ENCODE data around the gene NFKBIE.

The NFKBIE gene

GRCh38 chr6:44260451-44261297 is 4.7 kb downstream of the NFKBIE start:
- TF ChIP-seq, protein P1, sequence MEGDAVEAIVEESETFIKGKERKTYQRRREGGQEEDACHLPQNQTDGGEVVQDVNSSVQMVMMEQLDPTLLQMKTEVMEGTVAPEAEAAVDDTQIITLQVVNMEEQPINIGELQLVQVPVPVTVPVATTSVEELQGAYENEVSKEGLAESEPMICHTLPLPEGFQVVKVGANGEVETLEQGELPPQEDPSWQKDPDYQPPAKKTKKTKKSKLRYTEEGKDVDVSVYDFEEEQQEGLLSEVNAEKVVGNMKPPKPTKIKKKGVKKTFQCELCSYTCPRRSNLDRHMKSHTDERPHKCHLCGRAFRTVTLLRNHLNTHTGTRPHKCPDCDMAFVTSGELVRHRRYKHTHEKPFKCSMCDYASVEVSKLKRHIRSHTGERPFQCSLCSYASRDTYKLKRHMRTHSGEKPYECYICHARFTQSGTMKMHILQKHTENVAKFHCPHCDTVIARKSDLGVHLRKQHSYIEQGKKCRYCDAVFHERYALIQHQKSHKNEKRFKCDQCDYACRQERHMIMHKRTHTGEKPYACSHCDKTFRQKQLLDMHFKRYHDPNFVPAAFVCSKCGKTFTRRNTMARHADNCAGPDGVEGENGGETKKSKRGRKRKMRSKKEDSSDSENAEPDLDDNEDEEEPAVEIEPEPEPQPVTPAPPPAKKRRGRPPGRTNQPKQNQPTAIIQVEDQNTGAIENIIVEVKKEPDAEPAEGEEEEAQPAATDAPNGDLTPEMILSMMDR (IDR thresholded peaks at IDR 0.05; ENCODE audit: poor library complexity, severe bottlenecking), result no peak
- Histone ChIP-seq H3K27me3 (ENCODE audit: insufficient read depth, poor library complexity, severe bottlenecking) (no peaks in the 10 kb centered on the region), H3K27ac (ENCODE audit: poor library complexity, severe bottlenecking) (no peak overlapping the region), H3K4me3 (ENCODE audit: severe bottlenecking) (no peak overlapping the region), H3K4me1 (ENCODE audit: insufficient read depth, poor library complexity, severe bottlenecking) (peaks cover 24% of the 10 kb centered on the region), H3K9me3 (ENCODE audit: severe bottlenecking) (no peaks in the 10 kb centered on the region), H3K36me3 (ENCODE audit: low read depth) (peaks cover 5% of the 10 kb centered on the region)
- no peak for DNase-seq (ENCODE audit: low spot score)
- no peak for ATAC-seq (ENCODE audit: low read depth)

GRCh38 chr6:44260011-44260410 is 5.3 kb downstream of the NFKBIE start:
- ATAC-seq (ENCODE audit: low read depth) (no peak), DNase-seq (ENCODE audit: low spot score) (no peak)
- no peak overlapping the region for H3K4me3 ChIP-seq (ENCODE audit: severe bottlenecking)
- TF ChIP-seq, protein P1 (IDR thresholded peaks at IDR 0.05; ENCODE audit: poor library complexity, severe bottlenecking), result no peak
- H3K9me3 ChIP-seq (ENCODE audit: severe bottlenecking), result no peaks in the 10 kb centered on the region
- H3K36me3 ChIP-seq (ENCODE audit: low read depth), result peaks cover 11% of the 10 kb centered on the region
- H3K27me3 ChIP-seq (ENCODE audit: insufficient read depth, poor library complexity, severe bottlenecking), result no peaks in the 10 kb centered on the region
- peaks cover 25% of the 10 kb centered on the region for H3K4me1 ChIP-seq (ENCODE audit: insufficient read depth, poor library complexity, severe bottlenecking)
- H3K27ac ChIP-seq (ENCODE audit: poor library complexity, severe bottlenecking), result no peak overlapping the region

DNA sequence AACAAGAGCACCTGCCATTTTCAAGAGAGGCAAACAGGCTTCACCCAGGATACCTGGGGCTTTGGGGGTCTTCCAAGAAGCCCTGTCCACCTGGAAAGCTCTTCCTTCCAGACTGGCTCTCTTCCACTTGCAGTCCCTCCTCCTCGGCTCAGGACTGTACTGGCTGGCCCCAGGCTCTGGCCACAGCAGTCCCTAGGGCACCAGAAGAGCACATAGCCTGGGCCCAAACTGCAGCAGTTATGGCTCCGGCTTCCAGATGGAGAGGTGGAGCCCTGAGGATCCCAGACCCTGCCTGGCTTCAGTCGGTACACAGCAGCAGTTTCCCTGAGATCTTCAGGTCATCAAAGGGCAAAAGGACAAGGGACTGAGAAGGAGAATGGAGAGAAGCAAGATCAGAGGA is 6.4 kb downstream of the NFKBIE start:
- ATAC-seq (ENCODE audit: low read depth) (no peak), DNase-seq (ENCODE audit: low spot score) (no peak)
- Histone ChIP-seq H3K27me3 (ENCODE audit: insufficient read depth, poor library complexity, severe bottlenecking) (no peaks in the 10 kb centered on the region), H3K36me3 (ENCODE audit: low read depth) (peaks cover 22% of the 10 kb centered on the region), H3K4me3 (ENCODE audit: severe bottlenecking) (no peak overlapping the region), H3K27ac (ENCODE audit: poor library complexity, severe bottlenecking) (no peak overlapping the region), H3K9me3 (ENCODE audit: severe bottlenecking) (no peaks in the 10 kb centered on the region), H3K4me1 (ENCODE audit: insufficient read depth, poor library complexity, severe bottlenecking) (peaks cover 19% of the 10 kb centered on the region)
- TF ChIP-seq, protein P1 (IDR thresholded peaks at IDR 0.05; ENCODE audit: poor library complexity, severe bottlenecking), result no peak

- DNase-seq (ENCODE audit: low spot score) (no peak), ATAC-seq (ENCODE audit: low read depth) (no peak)
- no peak overlapping the region for H3K4me3 ChIP-seq (ENCODE audit: severe bottlenecking)
- TF ChIP-seq, protein P1 (IDR thresholded peaks at IDR 0.05; ENCODE audit: poor library complexity, severe bottlenecking), result no peak
- H3K4me1 ChIP-seq (ENCODE audit: insufficient read depth, poor library complexity, severe bottlenecking), result peaks cover 13% of the 10 kb centered on the region
- no peaks in the 10 kb centered on the region for H3K9me3 ChIP-seq (ENCODE audit: severe bottlenecking)
- no peaks in the 10 kb centered on the region for H3K27me3 ChIP-seq (ENCODE audit: insufficient read depth, poor library complexity, severe bottlenecking)
- peaks cover 27% of the 10 kb centered on the region for H3K36me3 ChIP-seq (ENCODE audit: low read depth)
- H3K27ac ChIP-seq (ENCODE audit: poor library complexity, severe bottlenecking), result peak overlapping the region; percentile 81
These were observed 7.0 kb downstream of the NFKBIE start for GRCh38 chr6:44258325-44258863.
